ENCODE results near the gene CTNND2.
"Not testable (repeated sequence)": the region's sequence is repeated elsewhere in the genome, so short reads cannot be mapped to it uniquely, and the experiment has no call there.

The CTNND2 gene

DNA sequence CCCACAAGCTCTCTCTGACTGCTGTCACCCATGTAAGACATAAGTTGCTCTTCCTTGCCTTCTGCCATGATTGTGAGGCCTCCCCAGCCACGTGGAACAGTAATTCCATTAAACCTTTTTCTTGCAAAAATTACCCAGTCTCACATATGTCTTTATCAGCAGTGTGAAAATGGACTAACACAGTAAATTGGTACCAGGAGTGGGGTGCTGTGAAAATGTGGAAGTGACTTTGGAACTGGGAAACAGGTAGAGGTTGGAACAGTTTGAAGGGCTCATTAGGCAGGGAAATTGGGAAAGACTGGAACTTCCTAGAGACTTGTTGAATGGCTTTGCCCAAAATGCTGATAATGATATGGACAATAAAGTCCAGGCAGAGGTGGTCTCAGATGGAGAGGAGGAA lies 75.7 kb downstream of the CTNND2 start:
- H3K4me3 Mint-ChIP-seq; DNase-seq; H3K36me3 Mint-ChIP-seq (ENCODE audit: low read depth); H3K27me3 Mint-ChIP-seq; H3K27ac Mint-ChIP-seq; H3K4me1 Mint-ChIP-seq (ENCODE audit: low read depth): not testable (repeated sequence)
- peaks cover 16% of the 10 kb centered on the region for H3K9me3 Mint-ChIP-seq

DNA sequence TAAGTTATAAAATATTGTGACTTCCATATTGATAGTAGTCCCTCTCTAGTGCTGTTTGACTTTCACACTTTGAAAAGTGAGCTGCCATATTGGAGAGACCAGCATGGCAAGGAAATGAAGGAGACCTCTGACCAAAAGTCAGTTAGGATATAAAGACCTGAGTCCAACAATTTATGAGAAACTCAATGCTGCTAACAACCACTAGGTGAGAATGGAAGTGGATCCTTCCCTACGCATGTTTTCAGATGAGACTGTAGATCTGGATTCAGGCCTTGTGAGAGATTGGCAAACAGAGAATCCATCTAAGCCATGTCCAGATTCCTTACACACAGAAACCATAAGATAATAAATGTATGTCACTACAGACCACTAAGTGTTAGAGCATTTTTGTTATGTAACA lies 81.6 kb downstream of the CTNND2 start:
- Mint-ChIP-seq H3K9me3 (peaks cover 7% of the 10 kb centered on the region), H3K4me1 (ENCODE audit: low read depth) (no peaks in the 10 kb centered on the region), H3K4me3 (no peak overlapping the region), H3K27ac (no peak overlapping the region), H3K36me3 (ENCODE audit: low read depth) (no peaks in the 10 kb centered on the region), H3K27me3 (no peaks in the 10 kb centered on the region)
- no peak for DNase-seq

DNA sequence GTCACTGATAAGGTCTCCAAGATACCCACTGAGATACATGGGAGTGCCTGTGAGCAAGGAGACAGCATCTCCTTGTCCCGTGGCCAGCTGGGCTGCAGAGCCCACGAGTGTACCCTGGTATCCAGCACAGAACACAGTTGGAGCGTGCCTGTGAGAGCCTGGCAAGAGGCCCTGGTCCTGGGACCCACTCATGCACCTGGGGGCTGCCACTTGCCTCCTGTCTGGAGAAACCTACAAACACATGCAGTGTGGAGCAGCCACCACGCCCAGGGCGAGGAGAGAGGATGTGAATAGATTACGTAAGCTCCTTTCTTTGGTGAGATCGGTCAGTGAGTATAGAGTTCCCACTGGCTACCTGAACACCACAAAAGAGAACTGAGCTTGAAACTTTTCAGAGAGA lies 88.3 kb downstream of the CTNND2 start:
- Mint-ChIP-seq H3K36me3 (ENCODE audit: low read depth) (no peaks in the 10 kb centered on the region), H3K9me3 (peaks cover 6% of the 10 kb centered on the region), H3K4me3 (no peak overlapping the region), H3K27ac (no peak overlapping the region), H3K27me3 (no peaks in the 10 kb centered on the region), H3K4me1 (ENCODE audit: low read depth) (no peaks in the 10 kb centered on the region)
- DNase-seq: no peak

DNA sequence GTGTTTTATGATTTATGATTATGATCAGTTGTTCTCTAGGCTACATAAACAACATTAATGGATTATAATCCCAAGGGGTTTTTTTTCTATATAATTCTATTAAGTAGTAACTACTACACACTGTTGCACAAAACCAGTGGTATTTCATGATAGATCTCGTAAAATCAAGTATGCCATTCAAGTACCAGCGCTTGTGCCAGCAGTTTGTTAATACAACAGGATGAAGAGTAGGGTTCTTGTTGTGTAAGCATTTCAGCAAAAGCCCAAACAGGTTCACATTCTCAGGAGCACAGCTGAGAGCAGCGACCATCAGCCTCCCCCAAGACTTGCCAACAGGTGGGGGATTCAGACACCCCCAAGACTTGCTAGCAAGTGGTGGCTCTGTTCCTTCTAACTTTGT lies 88.8 kb downstream of the CTNND2 start:
- H3K9me3 Mint-ChIP-seq: peaks cover 6% of the 10 kb centered on the region
- DNase-seq: no peak
- no peaks in the 10 kb centered on the region for H3K27me3 Mint-ChIP-seq
- H3K4me3 Mint-ChIP-seq: no peak overlapping the region
- no peak overlapping the region for H3K27ac Mint-ChIP-seq
- no peaks in the 10 kb centered on the region for H3K36me3 Mint-ChIP-seq (ENCODE audit: low read depth)
- H3K4me1 Mint-ChIP-seq (ENCODE audit: low read depth): no peaks in the 10 kb centered on the region

DNA sequence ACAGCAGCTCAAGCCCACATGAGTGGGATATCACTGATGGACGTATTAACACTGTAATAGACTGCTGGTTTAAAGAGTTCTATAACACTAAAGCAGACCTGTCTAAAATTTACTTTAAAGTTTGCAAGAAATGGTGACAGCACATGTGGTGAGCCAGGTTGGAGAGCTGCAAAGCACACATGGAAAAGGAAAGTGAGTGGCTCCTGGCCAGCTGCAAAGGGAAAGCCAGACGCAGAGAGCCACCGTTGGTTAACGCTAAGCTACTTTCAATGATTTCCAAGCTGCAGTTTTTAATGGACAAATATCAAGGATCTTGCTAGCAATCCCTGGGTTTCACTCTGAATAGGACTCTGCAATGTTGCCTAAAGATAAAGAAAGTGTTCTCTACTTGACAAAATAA lies 89.9 kb downstream of the CTNND2 start:
- Mint-ChIP-seq H3K36me3 (ENCODE audit: low read depth) (no peaks in the 10 kb centered on the region), H3K4me1 (ENCODE audit: low read depth) (no peaks in the 10 kb centered on the region), H3K27me3 (no peaks in the 10 kb centered on the region), H3K4me3 (no peak overlapping the region), H3K27ac (no peak overlapping the region), H3K9me3 (peaks cover 6% of the 10 kb centered on the region)
- no peak for DNase-seq

DNA sequence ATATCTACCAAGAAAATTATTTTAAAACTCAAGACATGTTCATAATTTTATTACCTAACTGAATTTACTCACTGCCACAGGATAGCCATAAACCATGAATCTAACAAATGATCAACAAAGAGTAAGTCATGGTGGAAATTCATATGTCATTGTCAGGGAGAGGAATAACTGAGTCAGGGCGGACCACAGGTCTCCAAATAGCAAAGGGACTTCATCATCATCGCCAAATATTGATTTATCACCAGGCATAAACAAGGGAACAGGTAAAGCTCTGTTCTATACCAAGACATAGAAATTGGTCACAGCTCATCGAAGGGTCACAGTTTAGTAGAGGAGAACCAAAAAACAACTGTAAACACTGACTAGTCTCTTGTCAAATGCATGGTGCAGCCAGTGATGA lies 94.8 kb downstream of the CTNND2 start:
- Mint-ChIP-seq H3K27me3 (no peaks in the 10 kb centered on the region), H3K4me3 (no peak overlapping the region), H3K9me3 (peaks cover 2% of the 10 kb centered on the region)

DNA sequence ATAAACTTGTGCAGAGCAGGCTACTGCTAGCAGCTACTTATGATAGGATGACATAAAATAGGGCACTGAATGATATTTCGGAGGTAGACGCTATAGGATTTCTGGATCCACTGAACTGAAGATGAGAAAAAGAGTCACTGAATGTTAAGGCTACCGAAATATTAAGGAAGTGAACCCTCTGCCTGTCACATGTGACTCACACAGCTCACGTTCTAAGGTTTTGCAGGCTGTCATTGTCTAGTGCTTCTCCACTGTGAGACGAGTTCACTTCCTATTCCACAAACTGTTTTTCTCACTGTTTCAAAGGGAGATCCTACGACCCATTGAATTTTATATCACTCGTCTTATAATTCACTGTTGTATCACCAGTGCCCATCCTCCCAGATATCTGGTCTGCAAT lies 100.8 kb downstream of the CTNND2 start:
- Mint-ChIP-seq H3K9me3 (peaks cover 8% of the 10 kb centered on the region), H3K36me3 (ENCODE audit: low read depth) (no peaks in the 10 kb centered on the region), H3K4me3 (no peak overlapping the region), H3K27me3 (no peaks in the 10 kb centered on the region), H3K4me1 (ENCODE audit: low read depth) (no peaks in the 10 kb centered on the region), H3K27ac (no peak overlapping the region)
- DNase-seq: no peak

More for the DNA sequence above, 94.8 kb downstream of the CTNND2 start:
- no peak overlapping the region for H3K27ac Mint-ChIP-seq
- no peaks in the 10 kb centered on the region for H3K36me3 Mint-ChIP-seq (ENCODE audit: low read depth)
- no peak for DNase-seq
- no peaks in the 10 kb centered on the region for H3K4me1 Mint-ChIP-seq (ENCODE audit: low read depth)

DNA sequence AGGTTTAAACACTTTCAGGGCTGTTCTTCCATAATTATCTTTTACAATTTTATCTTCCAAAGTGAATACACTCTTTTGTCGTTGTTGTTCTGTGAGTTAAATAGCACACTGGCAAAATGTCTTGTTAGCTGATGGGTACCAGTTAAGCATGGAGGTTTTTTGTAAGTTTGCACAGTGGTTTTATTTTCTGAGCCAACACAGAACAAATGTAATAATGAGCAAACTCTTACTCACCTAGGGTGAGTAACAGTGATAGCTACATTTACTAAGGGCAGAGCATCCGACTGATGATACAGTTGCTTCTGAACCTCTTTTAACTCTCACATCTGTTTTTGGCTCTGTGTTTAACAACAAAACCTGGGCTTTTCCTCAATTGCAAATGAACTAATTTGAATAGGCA lies 103.2 kb downstream of the CTNND2 start:
- Mint-ChIP-seq H3K27me3 (no peaks in the 10 kb centered on the region), H3K4me1 (ENCODE audit: low read depth) (no peaks in the 10 kb centered on the region), H3K4me3 (no peak overlapping the region), H3K9me3 (peaks cover 8% of the 10 kb centered on the region), H3K36me3 (ENCODE audit: low read depth) (no peaks in the 10 kb centered on the region), H3K27ac (no peak overlapping the region)
- no peak for DNase-seq

DNA sequence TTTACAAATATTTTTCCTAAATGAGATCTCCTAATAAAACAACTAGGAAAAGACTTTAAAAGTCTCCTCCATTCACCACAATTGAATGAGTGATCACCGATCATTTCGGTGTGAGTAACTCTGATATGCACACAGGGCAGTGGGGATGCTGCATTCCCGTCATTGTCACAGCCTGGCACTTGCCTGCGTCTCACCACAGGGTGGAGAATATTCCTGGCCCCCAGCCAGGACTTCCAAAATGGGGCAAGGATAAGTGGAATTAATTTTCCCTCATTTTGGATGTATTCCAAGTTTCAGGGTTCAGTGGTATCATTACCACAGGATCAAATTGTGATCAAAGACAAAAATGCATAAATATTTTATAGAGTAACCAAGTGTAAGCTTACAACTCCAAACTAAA lies 107.1 kb downstream of the CTNND2 start:
- H3K4me1 Mint-ChIP-seq (ENCODE audit: low read depth): no peaks in the 10 kb centered on the region
- DNase-seq: no peak
- H3K9me3 Mint-ChIP-seq: peaks cover 7% of the 10 kb centered on the region

DNA sequence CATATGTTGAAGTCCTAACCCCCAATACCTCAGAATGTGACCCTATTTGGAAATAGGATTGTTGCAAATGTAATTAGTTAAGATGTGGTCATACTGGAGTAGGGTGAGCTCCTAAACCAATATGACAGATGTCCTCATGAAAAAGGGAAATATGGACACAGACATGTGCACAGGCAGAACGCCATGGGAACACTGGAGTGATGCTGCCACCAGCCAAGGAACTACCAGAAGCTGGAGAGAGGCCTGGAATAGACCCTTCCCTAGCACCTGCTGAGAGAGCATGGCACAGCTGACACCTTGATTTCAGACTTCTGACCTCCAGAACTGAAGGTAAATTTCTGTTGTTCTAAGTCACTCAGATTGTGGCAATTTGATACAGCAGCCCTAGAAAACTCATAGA lies 110.8 kb downstream of the CTNND2 start:
- no peaks in the 10 kb centered on the region for H3K27me3 Mint-ChIP-seq
- H3K4me1 Mint-ChIP-seq (ENCODE audit: low read depth): no peaks in the 10 kb centered on the region
- H3K9me3 Mint-ChIP-seq: peaks cover 12% of the 10 kb centered on the region
- no peak overlapping the region for H3K4me3 Mint-ChIP-seq
- no peaks in the 10 kb centered on the region for H3K36me3 Mint-ChIP-seq (ENCODE audit: low read depth)
- H3K27ac Mint-ChIP-seq: no peak overlapping the region
- no peak for DNase-seq

More for the DNA sequence above, 107.1 kb downstream of the CTNND2 start:
- Mint-ChIP-seq H3K27ac (no peak overlapping the region), H3K4me3 (no peak overlapping the region), H3K36me3 (ENCODE audit: low read depth) (no peaks in the 10 kb centered on the region), H3K27me3 (no peaks in the 10 kb centered on the region)

DNA sequence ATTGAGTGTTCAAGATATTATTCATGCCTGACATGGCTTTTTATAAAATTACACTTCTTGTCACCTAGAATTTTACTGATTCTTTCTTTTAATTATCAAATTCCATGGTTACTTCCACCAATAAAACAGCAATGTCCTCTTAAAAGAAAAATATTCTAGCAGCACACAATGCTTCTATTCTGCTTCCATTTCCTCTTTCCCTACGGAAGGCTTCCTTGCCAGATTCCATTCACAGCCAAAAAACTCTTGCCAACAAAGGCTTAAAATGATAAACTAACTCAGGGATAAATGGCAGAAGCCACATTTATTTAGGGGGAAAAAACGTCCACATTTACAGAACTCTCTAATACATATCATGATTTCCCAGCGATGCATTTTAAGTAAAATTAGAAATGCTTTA lies 111.6 kb downstream of the CTNND2 start:
- no peak for DNase-seq
- Mint-ChIP-seq H3K4me3 (no peak overlapping the region), H3K27ac (no peak overlapping the region), H3K36me3 (ENCODE audit: low read depth) (no peaks in the 10 kb centered on the region), H3K27me3 (no peaks in the 10 kb centered on the region), H3K9me3 (peaks cover 12% of the 10 kb centered on the region), H3K4me1 (ENCODE audit: low read depth) (no peaks in the 10 kb centered on the region)

DNA sequence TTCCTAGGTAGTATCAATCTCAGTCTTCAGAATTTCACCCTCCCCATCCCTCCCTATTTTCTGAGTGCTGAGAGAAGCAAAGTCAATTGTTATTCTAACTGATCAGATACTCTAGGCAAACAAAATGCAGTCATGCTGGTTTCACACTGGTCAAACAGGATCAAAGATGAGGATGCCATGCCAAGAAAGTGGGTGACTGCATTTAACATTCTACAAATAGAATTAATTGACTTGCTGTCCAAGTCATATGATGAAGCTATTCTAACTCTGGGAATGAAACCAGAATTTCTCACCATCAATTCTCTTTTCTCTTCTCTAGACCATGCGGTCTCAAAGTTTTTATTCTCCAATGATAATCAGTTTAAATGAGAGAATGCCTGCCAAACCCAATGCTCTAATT lies 112.5 kb downstream of the CTNND2 start:
- no peak for DNase-seq
- no peak overlapping the region for H3K4me3 Mint-ChIP-seq

DNA sequence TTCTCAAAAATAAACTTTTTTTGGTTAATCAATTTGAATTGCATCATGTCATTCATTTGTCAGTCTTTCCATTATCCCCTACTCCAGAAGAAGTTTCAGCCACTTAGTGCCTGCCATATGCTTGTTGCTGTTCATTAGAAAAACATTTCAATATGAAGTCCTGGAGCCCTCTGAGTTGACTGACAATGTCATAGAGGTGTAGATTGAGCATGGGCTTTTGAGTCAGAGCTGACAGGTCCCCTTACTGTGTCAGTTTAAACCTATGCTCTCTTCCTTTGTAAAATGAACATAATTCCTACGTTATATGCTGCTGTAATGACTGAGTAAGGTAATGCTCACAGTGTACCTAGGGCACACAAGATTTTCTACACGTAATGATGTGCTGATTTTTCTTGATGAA lies 114.0 kb downstream of the CTNND2 start:
- Mint-ChIP-seq H3K27me3 (no peaks in the 10 kb centered on the region), H3K27ac (no peak overlapping the region), H3K4me3 (no peak overlapping the region), H3K9me3 (peaks cover 12% of the 10 kb centered on the region), H3K4me1 (ENCODE audit: low read depth) (no peaks in the 10 kb centered on the region), H3K36me3 (ENCODE audit: low read depth) (no peaks in the 10 kb centered on the region)
- no peak for DNase-seq

More for the DNA sequence above, 112.5 kb downstream of the CTNND2 start:
- Mint-ChIP-seq H3K27me3 (no peaks in the 10 kb centered on the region), H3K4me1 (ENCODE audit: low read depth) (no peaks in the 10 kb centered on the region), H3K27ac (no peak overlapping the region), H3K9me3 (peaks cover 12% of the 10 kb centered on the region), H3K36me3 (ENCODE audit: low read depth) (no peaks in the 10 kb centered on the region)

DNA sequence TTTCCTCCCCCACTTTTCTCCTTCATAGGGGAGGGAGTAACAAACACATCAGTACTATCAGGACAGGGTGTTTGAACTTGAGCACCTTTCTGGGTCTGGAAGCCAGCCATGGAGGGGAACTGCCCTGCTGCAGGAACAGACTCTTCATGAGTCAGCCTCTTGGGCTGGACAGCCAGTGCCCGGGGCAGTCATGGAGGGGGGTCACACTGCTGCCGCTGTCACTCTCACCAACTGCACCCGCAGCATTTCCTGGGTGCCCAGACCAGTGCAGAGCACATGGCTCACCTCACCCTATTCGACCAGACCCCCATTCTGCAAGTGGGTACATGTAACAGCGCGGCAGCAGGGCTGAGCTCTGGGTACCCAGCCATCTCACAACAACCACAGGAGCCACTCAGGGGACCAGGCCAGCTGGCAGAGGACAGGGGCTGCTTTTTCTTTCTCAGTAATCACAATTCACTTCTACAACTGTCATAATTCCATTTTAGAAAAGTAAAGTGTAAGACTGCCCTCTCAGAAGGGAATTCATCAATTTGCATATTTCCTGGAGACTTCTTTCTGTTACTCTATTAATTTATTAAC lies 118.4 kb downstream of the CTNND2 start:
- Mint-ChIP-seq H3K27ac (no peak overlapping the region), H3K4me1 (ENCODE audit: low read depth) (no peaks in the 10 kb centered on the region), H3K9me3 (peaks cover 8% of the 10 kb centered on the region), H3K27me3 (no peaks in the 10 kb centered on the region), H3K4me3 (no peak overlapping the region), H3K36me3 (ENCODE audit: low read depth) (no peaks in the 10 kb centered on the region)
- DNase-seq: no peak

DNA sequence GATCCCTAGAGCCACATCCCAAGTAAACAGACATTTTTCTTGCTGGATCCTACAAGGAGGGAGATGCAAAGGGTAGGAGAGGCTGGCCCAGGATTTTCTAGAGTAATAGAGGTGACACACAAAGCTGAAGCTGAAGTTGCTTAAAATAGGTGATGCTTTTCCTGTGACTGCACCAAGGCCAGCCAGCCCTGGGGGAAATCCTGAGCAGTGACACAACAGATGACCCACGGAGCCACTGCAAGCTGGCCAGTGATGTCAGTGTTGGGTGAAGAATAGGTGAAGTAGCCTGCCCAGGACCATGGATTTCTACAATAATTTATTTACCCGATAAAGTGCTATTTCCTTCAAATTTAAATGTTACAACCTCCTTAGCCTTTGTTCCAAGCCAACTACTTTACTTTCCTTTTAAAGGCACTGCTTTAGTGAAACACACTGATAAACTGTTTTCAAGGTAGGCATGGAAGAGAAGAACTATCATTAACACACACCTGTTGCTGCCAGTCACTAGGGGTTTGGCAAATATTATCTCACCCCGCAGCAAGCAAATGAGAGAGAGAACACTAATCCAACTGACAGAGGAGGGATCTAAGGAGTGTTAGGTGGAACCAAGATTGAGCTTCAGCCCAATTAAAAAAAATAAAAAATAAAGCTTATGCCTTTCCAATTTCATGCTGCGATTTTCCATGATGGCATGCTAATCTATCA lies 123.5 kb downstream of the CTNND2 start:
- Mint-ChIP-seq H3K27me3 (no peaks in the 10 kb centered on the region), H3K9me3 (peaks cover 10% of the 10 kb centered on the region), H3K27ac (no peak overlapping the region), H3K4me1 (ENCODE audit: low read depth) (no peaks in the 10 kb centered on the region), H3K4me3 (no peak overlapping the region), H3K36me3 (ENCODE audit: low read depth) (no peaks in the 10 kb centered on the region)
- DNase-seq: no peak

DNA sequence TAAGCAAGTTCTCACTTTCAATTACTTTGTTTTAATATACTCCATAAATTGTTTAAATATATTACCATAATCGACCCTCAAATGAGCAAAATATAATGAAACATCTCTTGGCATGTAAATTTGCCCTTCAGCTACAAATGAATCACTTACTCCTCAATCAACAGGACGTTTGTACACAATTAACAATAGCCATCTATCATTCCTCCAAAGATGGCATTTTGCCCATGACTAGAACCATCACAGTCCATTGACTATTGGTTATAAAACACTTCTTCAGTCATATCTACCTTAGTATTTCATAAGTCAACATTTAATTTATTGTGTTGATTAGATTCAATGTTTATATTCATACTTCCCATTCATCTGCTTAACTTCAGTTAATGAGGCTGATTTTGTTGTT lies 127.2 kb downstream of the CTNND2 start:
- no peak for DNase-seq
- peaks cover 9% of the 10 kb centered on the region for H3K9me3 Mint-ChIP-seq
- no peak overlapping the region for H3K27ac Mint-ChIP-seq
- no peaks in the 10 kb centered on the region for H3K27me3 Mint-ChIP-seq
- H3K4me1 Mint-ChIP-seq (ENCODE audit: low read depth): no peaks in the 10 kb centered on the region
- no peaks in the 10 kb centered on the region for H3K36me3 Mint-ChIP-seq (ENCODE audit: low read depth)
- no peak overlapping the region for H3K4me3 Mint-ChIP-seq
